Testis (tissue), 3 donors: Measurements from ENCODE around the gene CREB3. TPM values are rescaled to one million over a fixed set of nuclear protein-coding genes. Genes with fewer than 3 reads are reported as not detected.

ENCODE experiments used
- DNase-seq: peaks from one replicate; pipeline ENCODE4 v3.0.0-alpha.2; 2019
- H3K27ac ChIP-seq, 2 donors: fragments of 200-600 bp; sonication (generic); one replicate each; pipeline ENCODE4 v1.5.1; 2019
- H3K27me3 ChIP-seq: fragments of 200-600 bp; sonication (generic); one replicate; pipeline ENCODE4 v1.5.1; 2019
- H3K36me3 ChIP-seq: fragments of 200-600 bp; sonication (generic); one replicate; pipeline ENCODE4 v1.5.1; 2017; ENCODE audit warnings: low read depth; ENCODE audit errors: missing control alignments
- H3K4me1 ChIP-seq: fragments of 200-600 bp; sonication (generic); one replicate; pipeline ENCODE4 v1.5.1; 2019
- H3K4me3 ChIP-seq, 2 donors: fragments of 200-600 bp; sonication (generic); one replicate each; pipeline ENCODE4 v1.5.1; 2017 to 2019
- H3K9me3 ChIP-seq: fragments of 200-600 bp; sonication (generic); one replicate; pipeline ENCODE4 v1.5.1; 2017
- CTCF ChIP-seq, 3 experiments: fragments of 450-650 bp in 2 of 3; fragments of 200-600 bp in 1 of 3; sonication (generic) in 1 of 3; IDR thresholded peaks; one replicate each; pipeline ENCODE4 v1.5.1; 2016 to 2019; ENCODE audit warnings: antibody characterized with exemption in 3 of 3, mild to moderate bottlenecking in 2 of 3, moderate library complexity in 1 of 3
- POLR2A ChIP-seq: fragments of 450-650 bp; IDR thresholded peaks from one replicate; pipeline ENCODE4 v1.6.1; 2017; ENCODE audit warnings: antibody characterized with exemption, mild to moderate bottlenecking, moderate library complexity
- WGBS, 2 donors: methylation state at CpG; one replicate each; pipeline ENCODE4 v1.1.5; 2018; 5-methylcytosine and 5-hydroxymethylcytosine counted together
- intact Hi-C: fragments of 100-400 bp; cut with DNase I; formaldehyde crosslinking; loops from one replicate; pipeline ENCODE4 v1.15.1; 2023; ENCODE audit warnings: low total_unique reads
- polyA plus RNA-seq: library from polyadenylated mRNA; stranded (reverse); fragments of 350-450 nt; fragmentation: Illumina TruSeq; extraction: RNeasy Lipid Tissue Mini Kit (QIAGEN cat#74804); gene quantifications from one replicate; pipeline ENCODE4 v1.2.3, GENCODE V29; 2014; ENCODE audit warnings: low read depth, low replicate concordance; ENCODE audit not compliant: insufficient read depth
- total RNA-seq, 2 donors: library from RNA; depleted of rRNA; stranded (reverse); fragments of >200 nt; gene quantifications; one replicate each; pipeline ENCODE4 v1.2.3, GENCODE V29; 2016

CREB3 gene
- total and polyA plus RNA-seq, 3 donors from 2014 or later, result 51.2 to 85.0 (median 63.1) TPM

DNA sequence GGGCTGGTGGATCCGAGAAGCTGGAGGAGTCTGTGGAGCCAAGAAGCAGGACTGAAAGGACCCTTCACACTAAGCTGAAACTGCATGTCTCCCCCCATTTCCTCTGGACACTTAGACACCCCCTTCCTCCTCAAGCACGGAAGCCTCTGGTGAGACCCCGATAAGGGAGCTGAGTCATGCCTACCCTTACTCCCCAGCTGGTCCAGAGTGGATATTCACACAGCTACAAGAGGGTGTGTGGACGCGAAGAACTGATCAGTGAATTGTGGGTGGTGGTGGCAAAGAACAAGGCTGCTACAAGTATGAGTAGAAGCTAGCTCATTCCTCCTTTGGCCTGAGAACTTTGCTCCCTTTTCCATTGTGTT is 4.8 kb upstream of the CREB3 start:
- DNase-seq, result no peak

GRCh38 chr9:35728041-35728971 is 4.2 kb upstream of the CREB3 start:
- peaks cover 56% of the 10 kb centered on the region for H3K4me1 ChIP-seq
- peak overlapping the region; percentile 22 to 69 for H3K27ac ChIP-seq
- WGBS, 2 donors, result 22 to 26% methylated on average over 10 of the region's 10 CpGs
- no peaks in the 10 kb centered on the region for H3K9me3 ChIP-seq
- H3K4me3 ChIP-seq, result no peak overlapping the region
- H3K36me3 ChIP-seq, result no peaks in the 10 kb centered on the region
- H3K27me3 ChIP-seq, result no peaks in the 10 kb centered on the region
- peak; percentile 82 for DNase-seq
- intact Hi-C loops, result loop anchor here (10.0 kb wide), 1 partner anchor 64 kb away; the partner anchor contains the start of gene ARHGEF39
- TF ChIP-seq CTCF (IDR thresholded peaks at IDR 0.05) (no peak), POLR2A (no peak)

More for the DNA sequence above, 4.8 kb upstream of the CREB3 start:
- Histone ChIP-seq H3K27me3 (no peaks in the 10 kb centered on the region), H3K27ac (peak overlapping the region; percentile 22 to 69), H3K4me1 (peaks cover 52% of the 10 kb centered on the region), H3K4me3 (no peak overlapping the region), H3K36me3 (no peaks in the 10 kb centered on the region), H3K9me3 (no peaks in the 10 kb centered on the region)
- WGBS, 2 donors, result 22 to 28% methylated on average over 4 to 5 of the region's 5 CpGs
- TF ChIP-seq POLR2A, result no peak
- no peak for TF ChIP-seq CTCF (IDR thresholded peaks at IDR 0.05)
- intact Hi-C loops, result loop anchor here (10.0 kb wide), 1 partner anchor 63 kb away; the partner anchor contains the start of gene ARHGEF39

- intact Hi-C loops, result loop anchor here (10.0 kb wide), 1 partner anchor 64 kb away; the partner anchor contains the start of gene ARHGEF39
- Histone ChIP-seq H3K27me3 (no peaks in the 10 kb centered on the region), H3K36me3 (no peaks in the 10 kb centered on the region), H3K4me1 (peaks cover 64% of the 10 kb centered on the region), H3K27ac (peak overlapping the region in 1 of 2 donors; percentile 22), H3K4me3 (no peak overlapping the region), H3K9me3 (no peaks in the 10 kb centered on the region)
- 55 to 62% methylated on average over 3 of the region's 3 CpGs for WGBS, 2 donors
- DNase-seq, result no peak
- TF ChIP-seq CTCF (IDR thresholded peaks at IDR 0.05), result no peak
- no peak for TF ChIP-seq POLR2A
Measured at GRCh38 chr9:35729101-35729500, 3.4 kb upstream of the CREB3 start.

DNA sequence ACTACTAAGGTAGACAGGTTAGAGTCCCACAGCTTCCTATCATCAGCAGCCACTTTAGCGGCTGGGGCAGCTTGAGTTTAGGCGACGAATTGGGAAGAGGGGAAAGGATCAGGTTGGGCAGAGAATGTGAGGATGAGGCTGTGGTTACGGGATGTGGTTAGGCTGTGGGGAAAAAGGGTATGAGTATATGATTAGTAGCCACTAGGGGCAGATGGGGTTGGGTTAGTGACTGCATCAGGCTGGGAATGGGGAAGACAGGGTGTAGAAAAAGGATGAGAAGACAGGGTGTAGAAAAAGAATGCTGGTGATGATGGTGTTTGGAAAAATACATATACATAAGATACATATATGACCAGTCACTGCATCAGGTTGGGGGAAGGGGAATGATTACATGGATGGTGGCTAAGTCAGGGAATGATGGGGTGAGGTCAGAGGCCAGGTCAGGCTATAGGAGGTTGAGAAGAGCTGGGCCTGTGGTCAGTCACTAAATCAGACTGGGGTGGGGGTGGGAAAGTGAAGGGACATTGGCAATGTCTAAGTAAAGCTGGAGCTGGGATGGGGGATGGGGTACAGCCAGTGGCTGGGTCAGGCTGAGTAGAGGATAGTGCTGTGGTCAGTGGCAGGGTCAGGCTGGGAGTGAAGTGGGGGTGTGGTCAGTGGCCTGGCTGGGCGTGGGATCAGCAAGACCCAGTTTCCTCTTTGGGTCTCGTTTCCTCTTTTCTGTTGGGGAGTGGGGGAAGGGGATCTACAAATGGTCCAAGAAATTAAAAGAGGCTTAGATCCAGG is 2.6 kb upstream of the CREB3 start:
- TF ChIP-seq CTCF (IDR thresholded peaks at IDR 0.05) (peak; percentile 17 to 47 (median 27)), POLR2A (no peak)
- DNase-seq, result peak; percentile 28
- 33 to 44% methylated on average over 6 of the region's 6 CpGs for WGBS, 2 donors
- H3K27ac ChIP-seq, result peak overlapping the region in 1 of 2 donors; percentile 97
- H3K27me3 ChIP-seq, result no peaks in the 10 kb centered on the region
- H3K36me3 ChIP-seq, result no peaks in the 10 kb centered on the region
- peaks cover 64% of the 10 kb centered on the region for H3K4me1 ChIP-seq
- H3K9me3 ChIP-seq, result no peaks in the 10 kb centered on the region
- intact Hi-C loops, result loop anchor here (10.0 kb wide), 2 partner anchors 65 to 85 kb away; partner anchors contain the start of genes ARHGEF39, HINT2 and SPAG8
- H3K4me3 ChIP-seq, result no peak overlapping the region
